SU-DHL-6 (cell line): ENCODE results near the gene WAPL.

Source experiments
- EZH2phosphoT487 ChIP-seq: fragments of 200-600 bp; sonication (generic), shearing (Covaris generic); conservative IDR thresholded peaks from 2 replicates; pipeline ENCODE4 v1.6.1; 2018; ENCODE audit warnings: mild to moderate bottlenecking, antibody characterized with exemption, low read length, moderate library complexity, mixed read lengths
- TF ChIP-seq, protein P1 (sequence below): fragments of 200-600 bp; sonication (generic); IDR thresholded peaks from one replicate; pipeline ENCODE4 v1.5.1; 2017; ENCODE audit warnings: antibody characterized with exemption, mild to moderate bottlenecking, low read length, moderate library complexity; ENCODE audit not compliant: insufficient read depth, poor library complexity, severe bottlenecking

DNA sequence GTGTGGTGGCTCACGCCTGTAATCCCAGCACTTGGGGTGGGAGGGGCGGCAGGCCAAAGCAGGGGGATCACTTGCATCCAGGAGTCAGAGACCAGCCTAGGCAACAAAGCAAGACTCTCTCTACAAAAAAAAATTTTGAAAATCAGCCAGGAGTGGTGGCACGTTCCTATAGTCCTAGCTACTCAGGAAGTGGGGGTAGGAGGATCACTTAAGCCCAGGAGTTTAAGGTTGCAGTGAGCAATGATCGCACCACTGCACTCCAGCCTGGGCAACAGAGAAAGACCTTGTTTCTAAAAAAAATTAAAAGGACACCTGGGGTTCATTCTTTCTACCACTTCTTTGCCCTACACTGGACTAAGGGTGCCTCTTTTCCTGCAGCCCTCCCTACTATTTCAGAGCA lies 15.1 kb downstream of the WAPL start:
- TF ChIP-seq, protein P1, sequence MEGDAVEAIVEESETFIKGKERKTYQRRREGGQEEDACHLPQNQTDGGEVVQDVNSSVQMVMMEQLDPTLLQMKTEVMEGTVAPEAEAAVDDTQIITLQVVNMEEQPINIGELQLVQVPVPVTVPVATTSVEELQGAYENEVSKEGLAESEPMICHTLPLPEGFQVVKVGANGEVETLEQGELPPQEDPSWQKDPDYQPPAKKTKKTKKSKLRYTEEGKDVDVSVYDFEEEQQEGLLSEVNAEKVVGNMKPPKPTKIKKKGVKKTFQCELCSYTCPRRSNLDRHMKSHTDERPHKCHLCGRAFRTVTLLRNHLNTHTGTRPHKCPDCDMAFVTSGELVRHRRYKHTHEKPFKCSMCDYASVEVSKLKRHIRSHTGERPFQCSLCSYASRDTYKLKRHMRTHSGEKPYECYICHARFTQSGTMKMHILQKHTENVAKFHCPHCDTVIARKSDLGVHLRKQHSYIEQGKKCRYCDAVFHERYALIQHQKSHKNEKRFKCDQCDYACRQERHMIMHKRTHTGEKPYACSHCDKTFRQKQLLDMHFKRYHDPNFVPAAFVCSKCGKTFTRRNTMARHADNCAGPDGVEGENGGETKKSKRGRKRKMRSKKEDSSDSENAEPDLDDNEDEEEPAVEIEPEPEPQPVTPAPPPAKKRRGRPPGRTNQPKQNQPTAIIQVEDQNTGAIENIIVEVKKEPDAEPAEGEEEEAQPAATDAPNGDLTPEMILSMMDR = no peak
- TF ChIP-seq EZH2phosphoT487 = no peak
